OCI-LY3 (cell line): ENCODE measurements around the gene TIAL1.
"Not testable (repeated sequence)": the region's sequence is repeated elsewhere in the genome, so short reads cannot be mapped to it uniquely, and the experiment has no call there.

Experiments used
- CTCF ChIP-seq: fragments of 200-600, 300-600 bp; sonication (generic); IDR thresholded peaks from 2 replicates; pipeline ENCODE4 v1.5.1; 2014; ENCODE audit warnings: antibody characterized with exemption, low read length, low read depth
- EZH2phosphoT487 ChIP-seq: fragments of 200-600 bp; shearing (Covaris generic); IDR thresholded peaks from 2 replicates; pipeline ENCODE4 v1.6.1; 2018; ENCODE audit warnings: antibody characterized with exemption, mixed run types, low read depth

- not testable (repeated sequence) for TF ChIP-seq CTCF, EZH2phosphoT487
Measured at GRCh38 chr10:119556081-119556480, 40.7 kb downstream of the TIAL1 start.
